ENCODE results near the gene CREBBP.

The CREBBP gene

DNA sequence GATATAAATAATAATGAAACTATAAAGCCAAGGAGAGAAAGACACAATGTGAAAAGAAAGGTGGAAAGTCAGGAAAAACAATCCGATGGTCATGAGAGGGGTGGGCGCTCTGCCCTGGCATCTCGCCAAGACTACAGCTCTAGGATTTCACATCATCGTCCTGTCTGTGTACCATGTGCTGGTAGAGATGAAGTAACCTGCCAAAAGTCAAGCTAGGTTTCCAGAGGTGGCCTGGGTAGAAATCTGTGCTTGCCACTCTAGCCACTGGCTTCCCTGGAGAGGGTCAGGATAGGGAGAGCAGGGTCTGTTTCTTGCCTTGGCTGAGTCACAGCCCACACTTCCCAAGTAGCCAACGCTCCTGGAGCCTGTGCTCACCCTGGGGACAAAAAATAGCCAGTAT is 132.2 kb downstream of the CREBBP start:
- H3K9me3 ChIP-seq (replicated peaks in 1 of 11), result no peaks in the 10 kb centered on the region
- H3K4me1 ChIP-seq, result no peaks in the 10 kb centered on the region
- H3K27me3 ChIP-seq, result no peaks in the 10 kb centered on the region
- TF ChIP-seq Cebpa-rat (IDR thresholded peaks at IDR 0.05), result no peak
- peaks cover 96 to 100% (median 98%) of the 10 kb centered on the region in 11 experiments for H3K36me3 ChIP-seq
- H3K9ac ChIP-seq, result no peak overlapping the region
- peaks cover 5 to 91% (median 71%) of the 10 kb centered on the region in 11 experiments; a peak in 19 of 22 replicates for H4K20me1 ChIP-seq
- no peak overlapping the region for H3K4me3 ChIP-seq
- H3K27ac ChIP-seq, result no peak overlapping the region
- no peak overlapping the region for H3K4me2 ChIP-seq

DNA sequence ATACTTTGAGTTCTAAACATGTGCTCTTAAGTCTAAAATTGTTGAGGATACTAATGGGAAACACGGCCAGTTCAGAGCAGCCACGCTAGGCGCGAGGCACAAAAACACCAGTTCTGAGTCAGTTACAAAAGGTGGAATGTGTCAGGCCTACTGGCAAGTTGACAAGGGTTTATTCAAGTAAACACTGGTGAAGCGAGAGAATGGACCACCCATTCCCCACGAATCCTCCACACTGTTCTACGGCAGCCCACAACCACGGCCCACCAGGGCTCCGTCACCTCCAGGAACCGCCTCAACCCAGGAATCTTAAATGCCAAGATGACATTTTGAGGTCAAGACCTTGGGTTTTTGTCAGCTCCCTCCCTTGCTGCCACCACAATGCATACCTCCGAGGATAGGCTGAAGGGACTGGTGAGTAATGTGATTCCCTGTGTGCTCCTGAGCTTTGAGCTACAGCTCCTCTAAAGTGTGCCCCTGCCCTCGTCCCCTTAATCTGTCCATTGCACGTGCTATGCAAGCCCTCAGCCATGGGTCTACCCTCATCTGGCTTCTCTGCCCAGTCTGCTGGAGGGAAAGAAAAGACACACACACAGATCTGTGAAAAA is 134.7 kb downstream of the CREBBP start:
- Histone ChIP-seq H4K20me1 (peaks cover 5 to 91% (median 71%) of the 10 kb centered on the region in 11 experiments; a peak in 18 of 22 replicates), H3K27me3 (no peaks in the 10 kb centered on the region), H3K4me2 (no peak overlapping the region), H3K4me1 (no peaks in the 10 kb centered on the region), H3K36me3 (peaks cover 97 to 100% (median 100%) of the 10 kb centered on the region in 11 experiments), H3K27ac (no peak overlapping the region), H3K9me3 (replicated peaks in 1 of 11) (no peaks in the 10 kb centered on the region), H3K9ac (0 out of 22 replicates have a peak overlapping the region, but pooled peaks of 1 of the 11 experiments have one; percentile 2), H3K4me3 (no peak overlapping the region)
- TF ChIP-seq Cebpa-rat (IDR thresholded peaks at IDR 0.05), result no peak

DNA sequence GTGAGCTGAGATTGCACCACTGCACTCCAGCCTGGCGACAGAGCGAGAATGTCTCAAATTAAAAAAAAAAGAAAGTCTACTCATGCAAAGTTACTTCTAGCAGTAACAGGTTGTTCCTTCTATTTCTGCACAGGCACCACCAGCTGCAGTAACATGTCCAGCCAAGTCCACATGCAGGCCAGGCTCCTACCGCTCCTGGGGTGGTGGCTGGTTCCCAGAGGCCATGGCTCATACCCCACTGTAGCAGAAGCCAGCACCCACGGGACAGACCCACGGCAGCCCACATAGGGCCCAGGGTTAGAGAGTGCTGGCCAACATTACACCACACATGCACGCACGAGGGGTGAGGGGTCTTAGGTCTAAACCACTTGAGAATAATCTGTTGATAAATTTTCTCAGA is 136.5 kb downstream of the CREBBP start:
- Histone ChIP-seq H3K36me3 (peaks cover 97 to 100% (median 100%) of the 10 kb centered on the region in 11 experiments), H3K27ac (no peak overlapping the region), H3K4me1 (no peaks in the 10 kb centered on the region), H3K9me3 (replicated peaks in 1 of 11) (no peaks in the 10 kb centered on the region), H3K9ac (no peak overlapping the region), H4K20me1 (peaks cover 10 to 98% (median 77%) of the 10 kb centered on the region in 11 experiments; a peak in 19 of 22 replicates), H3K27me3 (no peaks in the 10 kb centered on the region), H3K4me3 (no peak overlapping the region), H3K4me2 (no peak overlapping the region)
- TF ChIP-seq Cebpa-rat (IDR thresholded peaks at IDR 0.05), result no peak

DNA sequence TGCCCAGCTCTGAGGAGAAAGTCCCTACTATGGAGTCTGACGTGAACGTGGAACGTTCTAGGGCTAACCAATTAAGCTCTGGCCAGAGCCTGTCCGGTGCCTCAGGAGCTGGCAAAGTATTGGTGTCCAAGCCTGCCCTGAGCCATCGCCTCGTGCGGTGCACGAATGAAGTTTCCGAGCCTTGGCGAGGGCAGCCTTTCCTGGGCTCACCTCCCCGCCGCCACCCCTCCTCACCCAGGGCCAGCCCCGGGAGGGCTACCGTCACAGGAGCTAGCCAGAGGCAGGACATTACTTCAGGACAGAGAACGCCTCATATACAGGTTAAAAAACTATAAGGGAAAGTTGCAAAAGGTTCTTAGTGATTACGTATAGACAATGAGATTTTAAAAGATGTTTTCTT is 139.6 kb downstream of the CREBBP start:
- Histone ChIP-seq H3K4me3 (no peak overlapping the region), H3K36me3 (peaks cover 100% of the 10 kb centered on the region in 11 experiments), H3K9me3 (replicated peaks in 1 of 11) (no peaks in the 10 kb centered on the region), H3K27me3 (no peaks in the 10 kb centered on the region), H3K4me2 (no peak overlapping the region), H3K27ac (no peak overlapping the region), H3K4me1 (peaks cover 0 to 11% (median under 1%) of the 10 kb centered on the region in 10 experiments; a peak in 7 of 20 replicates), H4K20me1 (peaks cover 10 to 98% (median 88%) of the 10 kb centered on the region in 11 experiments; a peak in 20 of 22 replicates), H3K9ac (no peak overlapping the region)
- no peak for TF ChIP-seq Cebpa-rat (IDR thresholded peaks at IDR 0.05)

DNA sequence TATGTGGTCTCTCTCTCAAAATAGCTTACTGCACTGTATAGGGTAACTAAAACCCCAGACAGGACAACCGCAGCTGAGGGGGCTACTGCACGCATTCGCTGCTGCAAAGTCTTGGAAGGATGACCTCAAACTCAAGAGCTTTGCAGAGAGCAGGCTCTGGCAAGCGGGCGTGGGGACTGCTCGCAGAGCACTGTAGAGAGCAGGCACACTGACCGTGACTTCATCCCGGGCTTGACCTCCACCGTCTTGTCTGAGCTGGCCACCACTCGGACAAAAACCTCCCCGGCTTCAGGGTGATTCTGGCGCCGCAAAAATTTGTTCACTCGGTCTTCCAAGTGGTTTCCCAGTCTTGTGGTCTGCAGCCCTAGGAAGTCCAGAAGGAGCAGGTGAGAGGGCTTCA is 140.3 kb downstream of the CREBBP start:
- peaks cover 10 to 98% (median 88%) of the 10 kb centered on the region in 11 experiments; a peak in 20 of 22 replicates for H4K20me1 ChIP-seq
- peaks cover 100% of the 10 kb centered on the region in 11 experiments for H3K36me3 ChIP-seq
- H3K9ac ChIP-seq, result no peak overlapping the region

GRCh38 chr16:3739636-3740035 is 140.9 kb downstream of the CREBBP start:
- Histone ChIP-seq H3K4me1 (peaks cover 0 to 17% (median 3%) of the 10 kb centered on the region in 10 experiments; a peak in 8 of 20 replicates), H4K20me1 (peaks cover 10 to 98% (median 88%) of the 10 kb centered on the region in 11 experiments; a peak in 20 of 22 replicates), H3K27me3 (no peaks in the 10 kb centered on the region), H3K9ac (no peak overlapping the region), H3K36me3 (peaks cover 100% of the 10 kb centered on the region in 11 experiments), H3K27ac (no peak overlapping the region), H3K9me3 (replicated peaks in 1 of 11) (no peaks in the 10 kb centered on the region), H3K4me2 (no peak overlapping the region), H3K4me3 (no peak overlapping the region)
- no peak for TF ChIP-seq Cebpa-rat (IDR thresholded peaks at IDR 0.05)

More for the DNA sequence above, 140.3 kb downstream of the CREBBP start:
- Histone ChIP-seq H3K4me2 (no peak overlapping the region), H3K4me1 (peaks cover 0 to 17% (median 3%) of the 10 kb centered on the region in 10 experiments; a peak in 8 of 20 replicates), H3K27me3 (no peaks in the 10 kb centered on the region), H3K9me3 (replicated peaks in 1 of 11) (no peaks in the 10 kb centered on the region), H3K4me3 (no peak overlapping the region), H3K27ac (no peak overlapping the region)
- no peak for TF ChIP-seq Cebpa-rat (IDR thresholded peaks at IDR 0.05)

DNA sequence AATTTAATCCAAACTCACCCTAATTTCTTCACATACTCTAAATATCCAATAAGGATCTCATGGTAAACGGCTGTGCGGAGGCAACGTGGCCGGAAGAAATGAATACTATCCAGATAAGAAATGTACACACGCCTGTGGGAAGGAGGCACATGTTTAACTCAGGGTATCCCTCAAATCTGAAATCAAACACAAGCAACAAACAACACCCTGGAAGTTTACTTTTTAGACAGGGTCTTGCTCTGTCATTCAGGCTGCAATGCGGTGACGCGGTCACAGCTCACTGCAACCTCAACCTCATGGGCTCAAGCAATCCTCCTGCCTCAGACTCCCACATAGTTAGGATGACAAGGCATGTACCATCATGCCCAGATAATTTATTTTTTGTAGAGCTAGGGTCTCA is 142.0 kb downstream of the CREBBP start:
- no peak overlapping the region for H3K4me2 ChIP-seq
- H3K9ac ChIP-seq, result no peak overlapping the region
- no peaks in the 10 kb centered on the region for H3K9me3 ChIP-seq (replicated peaks in 1 of 11)
- H3K4me1 ChIP-seq, result peaks cover 0 to 17% (median 3%) of the 10 kb centered on the region in 10 experiments; a peak in 8 of 20 replicates
- peaks cover 19 to 98% (median 88%) of the 10 kb centered on the region in 11 experiments; a peak in 20 of 22 replicates for H4K20me1 ChIP-seq
- H3K36me3 ChIP-seq, result peaks cover 99 to 100% (median 100%) of the 10 kb centered on the region in 11 experiments
- no peak overlapping the region for H3K4me3 ChIP-seq
- TF ChIP-seq Cebpa-rat (IDR thresholded peaks at IDR 0.05), result no peak
- H3K27me3 ChIP-seq, result no peaks in the 10 kb centered on the region
- H3K27ac ChIP-seq, result no peak overlapping the region

DNA sequence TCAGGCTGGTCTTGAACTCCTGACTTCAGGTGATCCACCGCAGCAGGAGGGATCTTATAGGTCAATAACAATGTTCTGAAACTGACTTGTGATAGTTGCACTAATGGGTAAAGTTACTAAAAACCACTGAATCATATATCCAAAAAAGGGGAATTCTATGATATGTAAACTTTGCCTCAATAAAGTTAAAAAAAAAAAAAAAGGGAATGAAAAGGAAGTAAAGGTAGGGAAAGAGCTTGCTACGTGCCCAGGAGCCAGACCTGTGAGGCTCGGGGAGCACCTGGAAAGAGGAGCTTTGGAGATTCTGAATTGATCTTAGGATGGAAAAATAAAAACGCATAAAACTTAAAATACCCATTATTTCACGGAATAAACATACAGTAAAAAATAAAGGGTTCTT is 142.4 kb downstream of the CREBBP start:
- Histone ChIP-seq H3K36me3 (peaks cover 99 to 100% (median 100%) of the 10 kb centered on the region in 11 experiments), H3K9me3 (replicated peaks in 1 of 11) (no peaks in the 10 kb centered on the region), H3K4me1 (peaks cover 0 to 17% (median 3%) of the 10 kb centered on the region in 10 experiments; a peak in 8 of 20 replicates), H3K4me3 (no peak overlapping the region), H3K9ac (no peak overlapping the region), H3K27me3 (no peaks in the 10 kb centered on the region), H3K27ac (no peak overlapping the region), H3K4me2 (no peak overlapping the region), H4K20me1 (peaks cover 19 to 98% (median 84%) of the 10 kb centered on the region in 11 experiments; a peak in 20 of 22 replicates)
- TF ChIP-seq Cebpa-rat (IDR thresholded peaks at IDR 0.05), result no peak

DNA sequence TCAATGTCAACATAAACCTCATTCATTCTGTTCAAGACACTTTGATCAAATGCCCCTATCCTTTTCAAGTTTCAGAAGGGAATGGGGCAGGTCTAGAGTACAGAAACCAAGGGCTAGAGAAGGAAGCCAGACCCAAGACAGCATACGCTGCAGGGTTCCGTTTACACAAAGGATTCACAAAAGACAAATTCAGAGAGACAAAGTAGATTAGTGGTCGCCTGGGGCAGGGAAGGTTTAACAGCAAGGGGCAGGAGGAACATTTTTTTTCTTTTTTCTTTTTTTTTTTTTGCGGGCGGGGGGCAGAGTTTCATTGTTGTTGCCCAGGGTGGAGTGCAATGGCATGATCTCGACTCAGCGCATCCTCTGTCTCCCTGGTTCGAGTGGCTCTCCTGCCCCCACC is 143.3 kb downstream of the CREBBP start:
- no peak overlapping the region for H3K9ac ChIP-seq
- TF ChIP-seq Cebpa-rat (IDR thresholded peaks at IDR 0.05), result no peak
- H3K36me3 ChIP-seq, result peaks cover 98 to 100% (median 100%) of the 10 kb centered on the region in 11 experiments
- H4K20me1 ChIP-seq, result peaks cover 13 to 98% (median 84%) of the 10 kb centered on the region in 11 experiments; a peak in 20 of 22 replicates
- no peaks in the 10 kb centered on the region for H3K27me3 ChIP-seq
- peaks cover 0 to 17% (median 3%) of the 10 kb centered on the region in 10 experiments; a peak in 8 of 20 replicates for H3K4me1 ChIP-seq
- no peak overlapping the region for H3K27ac ChIP-seq
- H3K4me2 ChIP-seq, result no peak overlapping the region
- H3K4me3 ChIP-seq, result no peak overlapping the region
- H3K9me3 ChIP-seq (replicated peaks in 1 of 11), result no peaks in the 10 kb centered on the region
